WTC11 (cell line): Measurements from ENCODE around the gene CDC5L. TPM values are rescaled to one million over a fixed set of nuclear protein-coding genes. Genes with fewer than 3 reads are reported as not detected.

ENCODE experiments used
- ATAC-seq: fragments of 200-7000 bp; cut with Tn5 transposase; 2 replicates; pipeline ENCODE4 v1.10.0; 2021; ENCODE audit warnings: mild to moderate bottlenecking, moderate library complexity
- CTCF ChIA-PET: fragments of 300-600 bp; sonication (Branson Sonifier 250); formaldehyde crosslinking; loops from one replicate; lab custom pipeline; 2021; ENCODE audit warnings: antibody characterized with exemption; lab: Charles Lee
- POLR2A ChIA-PET: fragments of 350-600 bp; sonication (Branson Sonifier 250); formaldehyde crosslinking; loops from one replicate; lab custom pipeline; 2021; ENCODE audit warnings: antibody characterized with exemption; lab: Charles Lee
- DNase-seq: peaks from one replicate; pipeline ENCODE4 v3.0.0; 2021; ENCODE audit warnings: low spot score
- H3K27ac Mint-ChIP-seq: 2 replicates; pipeline ENCODE4 v1.8.0; 2021; ENCODE audit warnings: mixed read lengths
- H3K27me3 Mint-ChIP-seq: 2 replicates; pipeline ENCODE4 v1.8.0; 2021; ENCODE audit warnings: low read depth, mild to moderate bottlenecking, moderate library complexity, mixed read lengths
- H3K36me3 Mint-ChIP-seq: 2 replicates; pipeline ENCODE4 v1.8.0; 2021; ENCODE audit warnings: mixed read lengths
- H3K4me1 Mint-ChIP-seq: 2 replicates; pipeline ENCODE4 v1.8.0; 2022; ENCODE audit warnings: mixed read lengths
- H3K4me3 Mint-ChIP-seq: 2 replicates; pipeline ENCODE4 v1.8.0; 2021; ENCODE audit warnings: mild to moderate bottlenecking, moderate library complexity, mixed read lengths
- H3K9me3 Mint-ChIP-seq: 2 replicates; pipeline ENCODE4 v1.8.0; 2021; ENCODE audit warnings: mixed read lengths
- AR ChIP-seq: fragments of 250-450 bp; sonication (Bioruptor Pico); IDR thresholded peaks from 2 replicates; pipeline ENCODE4 v1.9.0; 2021; ENCODE audit warnings: mild to moderate bottlenecking
- CTCF ChIP-seq: fragments of 200-600 bp; IDR thresholded peaks from 2 replicates; pipeline ENCODE4 v1.8.0; 2022; ENCODE audit warnings: antibody characterized with exemption
- ELF4 ChIP-seq: sonication (generic); formaldehyde crosslinking; IDR thresholded peaks from 2 replicates; pipeline ENCODE4 v1.8.1; 2022; ENCODE audit warnings: low read depth, mild to moderate bottlenecking, moderate library complexity, missing genetic modification reagents
- ERG ChIP-seq: fragments of 250-450 bp; sonication (Bioruptor Pico); IDR thresholded peaks from 2 replicates; pipeline ENCODE4 v1.8.0; 2021; ENCODE audit warnings: mild to moderate bottlenecking
- FOXP1 ChIP-seq: sonication (generic); formaldehyde crosslinking; IDR thresholded peaks from 2 replicates; pipeline ENCODE4 v1.8.0; 2022; ENCODE audit warnings: missing genetic modification reagents, mild to moderate bottlenecking, moderate library complexity, borderline replicate concordance
- GABPB1 ChIP-seq: sonication (generic); formaldehyde crosslinking; IDR thresholded peaks from 2 replicates; pipeline ENCODE4 v1.8.1; 2023; ENCODE audit warnings: mild to moderate bottlenecking, missing genetic modification reagents
- HMGA2 ChIP-seq: fragments of 250-450 bp; sonication (Bioruptor Pico); IDR thresholded peaks from 2 replicates; pipeline ENCODE4 v1.4.0; 2021; ENCODE audit warnings: mild to moderate bottlenecking, moderate library complexity
- PREB ChIP-seq: sonication (generic); formaldehyde crosslinking; IDR thresholded peaks from 2 replicates; pipeline ENCODE4 v1.8.1; 2022; ENCODE audit warnings: mild to moderate bottlenecking, missing genetic modification reagents, moderate library complexity, borderline replicate concordance
- RELA ChIP-seq: sonication (generic); formaldehyde crosslinking; IDR thresholded peaks from 2 replicates; pipeline ENCODE4 v1.8.1; 2022; ENCODE audit warnings: missing genetic modification reagents, mild to moderate bottlenecking, borderline replicate concordance
- SMAD3 ChIP-seq: sonication (generic); formaldehyde crosslinking; IDR thresholded peaks from 2 replicates; pipeline ENCODE4 v1.8.0; 2022; ENCODE audit warnings: missing genetic modification reagents, mild to moderate bottlenecking, borderline replicate concordance
- SMAD4 ChIP-seq: sonication (generic); formaldehyde crosslinking; IDR thresholded peaks from 2 replicates; pipeline ENCODE4 v1.8.0; 2022; ENCODE audit warnings: mild to moderate bottlenecking, missing genetic modification reagents
- ZBTB21 ChIP-seq: sonication (generic); formaldehyde crosslinking; IDR thresholded peaks from 2 replicates; pipeline ENCODE4 v1.8.1; 2023; ENCODE audit warnings: mild to moderate bottlenecking, missing genetic modification reagents, borderline replicate concordance
- ZNF138 ChIP-seq: sonication (generic); formaldehyde crosslinking; conservative IDR thresholded peaks from 2 replicates; pipeline ENCODE4 v1.8.1; 2022; ENCODE audit warnings: mild to moderate bottlenecking, moderate library complexity, missing genetic modification reagents
- ZNF232 ChIP-seq: sonication (generic); formaldehyde crosslinking; IDR thresholded peaks from 2 replicates; pipeline ENCODE4 v1.8.0; 2022; ENCODE audit warnings: mild to moderate bottlenecking, missing genetic modification reagents
- ZNF263 ChIP-seq: sonication (generic); formaldehyde crosslinking; IDR thresholded peaks from 2 replicates; pipeline ENCODE4 v1.8.1; 2022; ENCODE audit warnings: low read depth, mild to moderate bottlenecking, moderate library complexity, missing genetic modification reagents
- ZNF423 ChIP-seq: fragments of 250-450 bp; sonication (Bioruptor Pico); IDR thresholded peaks from 2 replicates; pipeline ENCODE4 v2.1.2; 2022; ENCODE audit warnings: mild to moderate bottlenecking, moderate library complexity
- ZNF425 ChIP-seq: fragments of 250-450 bp; sonication (Bioruptor Pico); conservative IDR thresholded peaks from 2 replicates; pipeline ENCODE4 v1.9.0; 2021; ENCODE audit warnings: mild to moderate bottlenecking
- ZNF512 ChIP-seq: sonication (generic); formaldehyde crosslinking; IDR thresholded peaks from 2 replicates; pipeline ENCODE4 v1.8.1; 2022; ENCODE audit warnings: missing genetic modification reagents, borderline replicate concordance
- ZSCAN18 ChIP-seq: fragments of 250-450 bp; sonication (Bioruptor Pico); IDR thresholded peaks from 2 replicates; pipeline ENCODE4 v2.1.2; 2022; ENCODE audit warnings: mild to moderate bottlenecking, moderate library complexity
- total RNA-seq: library from RNA; stranded (reverse); gene quantifications from 3 replicates; pipeline ENCODE4 v1.2.3, GENCODE V29; 2021

Gene CDC5L
- total RNA-seq, 1 experiment from 2014 or later, result 23.5 TPM

GRCh38 chr6:44474643-44475042 lies 87.1 kb downstream of the CDC5L start:
- H3K27ac Mint-ChIP-seq, result no peak overlapping the region
- TF ChIP-seq ZNF232 (CRISPR knock-in tag) (no peak), RELA (CRISPR knock-in tag) (no peak), GABPB1 (CRISPR knock-in tag) (no peak), ZNF263 (no peak), FOXP1 (no peak), ZNF138 (CRISPR knock-in tag) (no peak), ELF4 (CRISPR knock-in tag) (no peak), ZNF423 (CRISPR knock-in tag) (no peak), ZNF512 (CRISPR knock-in tag) (no peak), PREB (no peak), ZBTB21 (no peak), AR (CRISPR knock-in tag) (no peak), SMAD3 (CRISPR knock-in tag) (no peak), ZSCAN18 (no peak), CTCF (no peak), HMGA2 (CRISPR knock-in tag) (no peak), ZNF425 (CRISPR knock-in tag) (no peak), SMAD4 (CRISPR knock-in tag) (no peak), ERG (no peak)
- TF ChIP-seq, all 79 proteins: peak for 0
- DNase-seq (no peak), ATAC-seq (no peak)
- ChIA-PET POLR2A (no interaction called here), CTCF (interaction anchor here (0.9 to 5.0 kb wide), 26 partner anchors 11 to 1460 kb away, joined by 3 to 186 read pairs (median 16); partner anchors contain the start of gene SUPT3H)
- Mint-ChIP-seq H3K36me3 (no peaks in the 10 kb centered on the region), H3K4me3 (no peak overlapping the region), H3K9me3 (no peaks in the 10 kb centered on the region), H3K27me3 (peaks cover 2% of the 10 kb centered on the region; the same call in 1 of the 2 replicates), H3K4me1 (peaks cover 39% of the 10 kb centered on the region)
